Measurements from ENCODE around the gene DMBX1.

Gene DMBX1

GRCh38 chr1:46459315-46459714 is 30.3 kb upstream of the DMBX1 start:
- DNase-seq (ENCODE audit: low read depth in 2 of 2): no peak

- DNase-seq (ENCODE audit: low read depth in 2 of 2): no peak
These were observed 28.4 kb upstream of the DMBX1 start for GRCh38 chr1:46461017-46461808.

GRCh38 chr1:46461809-46462448 is 27.7 kb upstream of the DMBX1 start:
- no peak for DNase-seq (ENCODE audit: low read depth in 2 of 2)

GRCh38 chr1:46464013-46464548 is 25.6 kb upstream of the DMBX1 start:
- no peak for DNase-seq (ENCODE audit: low read depth in 2 of 2)

- no peak for DNase-seq (ENCODE audit: low read depth in 2 of 2)
These were observed 24.7 kb upstream of the DMBX1 start for GRCh38 chr1:46464915-46465314.

GRCh38 chr1:46465981-46466476 is 23.6 kb upstream of the DMBX1 start:
- DNase-seq (ENCODE audit: low read depth in 2 of 2): no peak

GRCh38 chr1:46466477-46467182 is 23.0 kb upstream of the DMBX1 start:
- no peak for DNase-seq (ENCODE audit: low read depth in 2 of 2)

GRCh38 chr1:46467183-46467504 is 22.5 kb upstream of the DMBX1 start:
- no peak for DNase-seq (ENCODE audit: low read depth in 2 of 2)

- DNase-seq (ENCODE audit: low read depth in 2 of 2): no peak
These were observed 19.8 kb upstream of the DMBX1 start for GRCh38 chr1:46469881-46470280.

- DNase-seq (ENCODE audit: low read depth in 2 of 2): no peak
These were observed 17.7 kb upstream of the DMBX1 start for GRCh38 chr1:46471848-46472492.

- no peak for DNase-seq (ENCODE audit: low read depth in 2 of 2)
These were observed 17.0 kb upstream of the DMBX1 start for GRCh38 chr1:46472498-46473181.

- no peak for DNase-seq (ENCODE audit: low read depth in 2 of 2)
These were observed 15.6 kb upstream of the DMBX1 start for GRCh38 chr1:46473991-46474390.

GRCh38 chr1:46474570-46474969 is 15.1 kb upstream of the DMBX1 start:
- no peak for DNase-seq (ENCODE audit: low read depth in 2 of 2)

GRCh38 chr1:46476673-46477072 is 13.0 kb upstream of the DMBX1 start:
- no peak for DNase-seq (ENCODE audit: low read depth in 2 of 2)

GRCh38 chr1:46477153-46477929 is 12.3 kb upstream of the DMBX1 start:
- peak; percentile 28 to 68 for DNase-seq (ENCODE audit: low read depth in 2 of 2)

GRCh38 chr1:46478721-46479485 is 10.7 kb upstream of the DMBX1 start:
- no peak for DNase-seq (ENCODE audit: low read depth in 2 of 2)

- no peak for DNase-seq (ENCODE audit: low read depth in 2 of 2)
These were observed 9.8 kb upstream of the DMBX1 start for GRCh38 chr1:46479744-46480350.

GRCh38 chr1:46480959-46481646 is 8.5 kb upstream of the DMBX1 start:
- no peak for DNase-seq (ENCODE audit: low read depth in 2 of 2)

- no peak for DNase-seq (ENCODE audit: low read depth in 2 of 2)
These were observed 7.7 kb upstream of the DMBX1 start for GRCh38 chr1:46481961-46482360.

Data from stimulated activated CD4-positive, alpha-beta T cell treated with anti-CD3 and anti-CD28 coated beads, Interleukin-1b, Interleukin-23, amount 100 ng/mL, for 1 hour (primary cell).